ENCODE results near the gene SP7.
A peak's percentile ranks its signal among the peaks of the same experiment; 100 is the strongest.
"Not testable (repeated sequence)": the region's sequence is repeated elsewhere in the genome, so short reads cannot be mapped to it uniquely, and the experiment has no call there.

Gene SP7

GRCh38 chr12:53320352-53321195 lies 15.6 kb downstream of the SP7 start:
- DNase-seq (ENCODE audit: low read depth, low spot score) = no peak

GRCh38 chr12:53313996-53314395 lies 22.2 kb downstream of the SP7 start:
- DNase-seq (ENCODE audit: low read depth, low spot score) = no peak

GRCh38 chr12:53308276-53308675 lies 27.9 kb downstream of the SP7 start:
- no peak for DNase-seq (ENCODE audit: low read depth, low spot score)

GRCh38 chr12:53306826-53307225 lies 29.3 kb downstream of the SP7 start:
- DNase-seq (ENCODE audit: low read depth, low spot score) = no peak

GRCh38 chr12:53302903-53303302 lies 33.3 kb downstream of the SP7 start:
- DNase-seq (ENCODE audit: low read depth, low spot score) = no peak

GRCh38 chr12:53300187-53300586 lies 36.0 kb downstream of the SP7 start:
- peak; percentile 32 for DNase-seq (ENCODE audit: low read depth, low spot score)

- DNase-seq (ENCODE audit: low read depth, low spot score) = peak; percentile 93
These were observed 36.5 kb downstream of the SP7 start, which contains the start of gene MYG1 for GRCh38 chr12:53299454-53300180. TSS of gene MYG1 (plus strand) at chr12:53299695. CDS start at chr12:53299738, 43 bp downstream.

- peak; percentile 49 for DNase-seq (ENCODE audit: low read depth, low spot score)
These were observed 37.1 kb downstream of the SP7 start for GRCh38 chr12:53299101-53299453.

GRCh38 chr12:53298164-53298563 lies 38.0 kb downstream of the SP7 start:
- peak; percentile 19 for DNase-seq (ENCODE audit: low read depth, low spot score)

GRCh38 chr12:53297106-53297505 lies 39.0 kb downstream of the SP7 start:
- DNase-seq (ENCODE audit: low read depth, low spot score) = not testable (repeated sequence)

GRCh38 chr12:53295891-53296219 lies 40.3 kb downstream of the SP7 start:
- DNase-seq (ENCODE audit: low read depth, low spot score) = no peak

- peak; percentile 96 for DNase-seq (ENCODE audit: low read depth, low spot score)
These were observed 40.9 kb downstream of the SP7 start, which contains the start of gene PFDN5 for GRCh38 chr12:53295070-53295890. TSS of gene PFDN5 (plus strand) at chr12:53295542. CDS start at chr12:53295568, 26 bp downstream.

GRCh38 chr12:53292426-53292825 lies 43.7 kb downstream of the SP7 start:
- no peak for DNase-seq (ENCODE audit: low read depth, low spot score)

GRCh38 chr12:53290661-53291060 lies 45.5 kb downstream of the SP7 start:
- DNase-seq (ENCODE audit: low read depth, low spot score) = no peak

GRCh38 chr12:53289891-53290290 lies 46.3 kb downstream of the SP7 start:
- no peak for DNase-seq (ENCODE audit: low read depth, low spot score)

- DNase-seq (ENCODE audit: low read depth, low spot score) = no peak
These were observed 47.8 kb downstream of the SP7 start for GRCh38 chr12:53288322-53288721.

GRCh38 chr12:53287741-53288216 lies 48.4 kb downstream of the SP7 start:
- peak; percentile 75 for DNase-seq (ENCODE audit: low read depth, low spot score)

- no peak for DNase-seq (ENCODE audit: low read depth, low spot score)
These were observed 49.7 kb downstream of the SP7 start for GRCh38 chr12:53286448-53286847.

GRCh38 chr12:53279888-53280498 lies 56.2 kb downstream of the SP7 start:
- no peak for DNase-seq (ENCODE audit: low read depth, low spot score)

- DNase-seq (ENCODE audit: low read depth, low spot score) = no peak
These were observed 56.8 kb downstream of the SP7 start for GRCh38 chr12:53279283-53279869.

- no peak for DNase-seq (ENCODE audit: low read depth, low spot score)
These were observed 58.2 kb downstream of the SP7 start for GRCh38 chr12:53277981-53278380.

All from astrocyte of the hippocampus (primary cell).